AG04449 (cell line): ENCODE results near the gene NTMT1.

Source experiments
- CTCF ChIA-PET: fragments of 350-600 bp; formaldehyde crosslinking; extraction: SDS; loops from one replicate; lab custom pipeline; 2021; ENCODE audit warnings: antibody characterized with exemption; lab: Yijun Ruan, JAX
- POLR2A ChIA-PET: fragments of 400-600, 350-600 bp; formaldehyde crosslinking; extraction: SDS; loops from one replicate; lab custom pipeline; 2020; ENCODE audit warnings: antibody characterized with exemption, inconsistent platforms; lab: Yijun Ruan, JAX
- DNase-seq: peaks from one replicate; pipeline ENCODE4 v3.0.0-alpha.2; 2010; ENCODE audit warnings: low read depth, low spot score
- H3K4me3 ChIP-seq: 2 replicates; pipeline ENCODE4 v1.5.1; 2011; ENCODE audit warnings: low read depth, mild to moderate bottlenecking, control low read depth, low read length
- CTCF ChIP-seq: IDR thresholded peaks from one replicate; pipeline ENCODE4 v1.5.1; 2011; ENCODE audit warnings: mild to moderate bottlenecking, moderate library complexity, low read length, control low read depth, inconsistent platforms; ENCODE audit not compliant: insufficient read depth; ENCODE audit errors: missing control alignments

NTMT1 gene

GRCh38 chr9:129676287-129676686 lies 50.3 kb downstream of the NTMT1 start:
- no peak for DNase-seq
- no peak for TF ChIP-seq CTCF
- ChIA-PET POLR2A (no interaction called here), CTCF (interaction anchor here (1.4 to 2.6 kb wide), 6 partner anchors 9 to 62 kb away, joined by 3 to 8 read pairs (median 6); no protein-coding TSS in a partner anchor)
- H3K4me3 ChIP-seq, result no peak overlapping the region

GRCh38 chr9:129676975-129677374 lies 51.0 kb downstream of the NTMT1 start:
- TF ChIP-seq CTCF, result peak; percentile 33
- POLR2A ChIA-PET, result interaction anchor here (0.7 kb wide), 1 partner anchor 430 kb away, joined by 3 read pairs; no protein-coding TSS in a partner anchor
- no peak overlapping the region for H3K4me3 ChIP-seq
- DNase-seq, result no peak
- CTCF ChIA-PET, result interaction anchor here (1.2 to 2.6 kb wide), 9 partner anchors 8 to 61 kb away, joined by 3 to 8 read pairs (median 5); partner anchors contain the start of gene ASB6

GRCh38 chr9:129677456-129677855 lies 51.5 kb downstream of the NTMT1 start:
- no peak overlapping the region for H3K4me3 ChIP-seq
- DNase-seq, result no peak
- ChIA-PET POLR2A (no interaction called here), CTCF (interaction anchor here (0.8 to 2.4 kb wide), 8 partner anchors 10 to 60 kb away, joined by 3 to 7 read pairs (median 4); partner anchors contain the start of gene ASB6)
- TF ChIP-seq CTCF, result no peak

GRCh38 chr9:129678844-129679243 lies 52.9 kb downstream of the NTMT1 start:
- POLR2A ChIA-PET, result no interaction called here
- no peak for DNase-seq
- no peak overlapping the region for H3K4me3 ChIP-seq
- CTCF ChIA-PET, result interaction anchor here (0.9 to 2.2 kb wide), 4 partner anchors 47 to 59 kb away, joined by 3 to 7 read pairs (median 4); no protein-coding TSS in a partner anchor
- TF ChIP-seq CTCF, result no peak

GRCh38 chr9:129679537-129679936 lies 53.6 kb downstream of the NTMT1 start:
- ChIA-PET POLR2A (no interaction called here), CTCF (interaction anchor here (0.7 to 1.4 kb wide), 3 partner anchors 17 to 58 kb away, joined by 3 to 4 read pairs (median 3); no protein-coding TSS in a partner anchor)
- DNase-seq, result no peak
- H3K4me3 ChIP-seq, result no peak overlapping the region
- TF ChIP-seq CTCF, result no peak

- DNase-seq, result no peak
- ChIA-PET POLR2A (no interaction called here), CTCF (interaction anchor here (0.7 kb wide), 1 partner anchor 9 kb away, joined by 4 read pairs; no protein-coding TSS in a partner anchor)
- no peak for TF ChIP-seq CTCF
- H3K4me3 ChIP-seq, result no peak overlapping the region
Measured at GRCh38 chr9:129681924-129682323, 56.0 kb downstream of the NTMT1 start.
